ENCODE data around the gene DIAPH2. TPM values are rescaled to one million over a fixed set of nuclear protein-coding genes. Genes with fewer than 3 reads are reported as not detected.
A peak's percentile ranks its signal among the peaks of the same experiment; 100 is the strongest.

Gene DIAPH2
- total RNA-seq, 1 donor = 42.3 TPM

DNA sequence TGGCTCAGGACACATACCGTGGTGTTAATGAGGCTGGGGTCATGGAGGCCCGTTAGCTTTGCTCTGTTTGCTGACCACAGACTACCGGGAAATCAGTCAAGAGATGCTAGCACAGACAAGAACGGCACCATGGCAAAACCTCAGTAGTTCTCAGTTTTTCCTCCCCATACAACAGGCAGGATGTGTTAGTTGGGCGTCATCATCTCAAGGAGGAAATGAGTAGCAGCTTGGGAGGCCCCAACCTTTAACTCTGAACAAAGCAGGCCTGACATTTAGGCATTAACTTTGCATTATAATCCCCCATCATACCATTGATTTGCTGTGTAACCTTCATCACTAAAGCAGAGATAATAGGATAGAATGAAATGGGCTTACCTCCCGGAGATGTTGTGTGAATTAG is 913.3 kb downstream of the DIAPH2 start:
- no peak for DNase-seq (ENCODE audit: low read depth)
- no peak overlapping the region for H3K4me3 ChIP-seq (ENCODE audit: low read depth, low read length)
- TF ChIP-seq, protein P1, sequence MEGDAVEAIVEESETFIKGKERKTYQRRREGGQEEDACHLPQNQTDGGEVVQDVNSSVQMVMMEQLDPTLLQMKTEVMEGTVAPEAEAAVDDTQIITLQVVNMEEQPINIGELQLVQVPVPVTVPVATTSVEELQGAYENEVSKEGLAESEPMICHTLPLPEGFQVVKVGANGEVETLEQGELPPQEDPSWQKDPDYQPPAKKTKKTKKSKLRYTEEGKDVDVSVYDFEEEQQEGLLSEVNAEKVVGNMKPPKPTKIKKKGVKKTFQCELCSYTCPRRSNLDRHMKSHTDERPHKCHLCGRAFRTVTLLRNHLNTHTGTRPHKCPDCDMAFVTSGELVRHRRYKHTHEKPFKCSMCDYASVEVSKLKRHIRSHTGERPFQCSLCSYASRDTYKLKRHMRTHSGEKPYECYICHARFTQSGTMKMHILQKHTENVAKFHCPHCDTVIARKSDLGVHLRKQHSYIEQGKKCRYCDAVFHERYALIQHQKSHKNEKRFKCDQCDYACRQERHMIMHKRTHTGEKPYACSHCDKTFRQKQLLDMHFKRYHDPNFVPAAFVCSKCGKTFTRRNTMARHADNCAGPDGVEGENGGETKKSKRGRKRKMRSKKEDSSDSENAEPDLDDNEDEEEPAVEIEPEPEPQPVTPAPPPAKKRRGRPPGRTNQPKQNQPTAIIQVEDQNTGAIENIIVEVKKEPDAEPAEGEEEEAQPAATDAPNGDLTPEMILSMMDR (IDR thresholded peaks at IDR 0.05; ENCODE audit: insufficient read depth, low read length) = no peak

DNA sequence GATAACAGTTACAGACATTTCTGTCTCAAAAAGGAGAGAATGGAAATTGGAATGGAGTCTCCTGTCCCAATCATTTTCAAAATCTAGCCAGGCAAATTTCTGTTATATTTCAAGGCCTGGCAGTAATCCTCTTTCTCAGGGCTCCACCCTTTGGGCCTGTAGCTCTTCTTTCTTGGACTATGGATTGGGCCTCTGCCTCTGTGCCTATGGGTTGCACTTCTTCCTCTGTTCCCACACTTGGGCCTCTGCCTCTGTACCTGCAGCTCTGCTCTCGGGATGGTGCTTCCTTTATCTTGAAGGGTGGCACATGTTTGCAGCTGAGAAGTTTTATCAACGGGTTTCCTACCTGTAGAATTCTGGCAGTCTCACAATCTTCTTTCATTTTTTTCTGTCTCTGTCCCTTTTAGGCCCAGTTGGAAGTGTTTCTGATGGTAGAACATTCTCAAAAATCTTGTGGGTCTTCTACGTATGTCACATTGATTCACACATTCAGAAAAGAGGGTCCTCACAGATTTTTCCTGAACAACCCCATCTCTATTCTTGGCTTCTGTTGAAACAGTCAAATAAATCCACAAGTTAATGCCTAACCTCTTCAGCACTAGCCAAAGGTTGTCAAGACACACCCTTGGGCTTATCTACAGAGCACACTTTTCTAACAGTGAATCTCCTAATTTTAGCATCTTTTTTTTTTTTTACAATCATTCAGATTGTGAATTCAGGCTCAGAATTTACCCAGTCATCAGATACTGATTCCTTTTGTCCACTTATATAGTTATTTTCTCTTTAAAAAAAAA is 918.0 kb downstream of the DIAPH2 start:
- no peak for DNase-seq (ENCODE audit: low read depth)
- TF ChIP-seq, protein P1 (IDR thresholded peaks at IDR 0.05; ENCODE audit: insufficient read depth, low read length) = no peak

DNA sequence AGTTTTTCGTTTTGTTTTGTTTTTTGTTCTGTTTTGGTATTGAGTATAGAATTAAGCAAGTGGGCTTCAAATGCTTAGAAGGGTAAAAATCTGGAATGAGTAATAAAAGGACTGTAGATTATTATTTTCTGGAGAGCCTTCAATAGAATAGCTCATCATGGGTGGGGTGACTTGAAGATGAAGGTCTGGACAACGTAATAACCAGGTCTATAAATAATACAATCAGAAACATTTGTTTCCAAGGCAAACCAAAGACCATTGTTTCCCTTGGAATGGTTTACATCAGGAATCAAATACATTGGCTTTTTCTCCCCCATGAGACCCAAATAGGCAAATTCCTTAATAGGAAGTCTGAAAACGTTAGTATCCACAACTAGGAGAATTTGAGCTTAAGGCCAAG is 920.6 kb downstream of the DIAPH2 start:
- H3K4me3 ChIP-seq (ENCODE audit: low read depth, low read length) = no peak overlapping the region
- TF ChIP-seq, protein P1 (IDR thresholded peaks at IDR 0.05; ENCODE audit: insufficient read depth, low read length) = no peak
- DNase-seq (ENCODE audit: low read depth) = peak; percentile 68

More for the DNA sequence above, 918.0 kb downstream of the DIAPH2 start:
- no peak overlapping the region for H3K4me3 ChIP-seq (ENCODE audit: low read depth, low read length)

DNA sequence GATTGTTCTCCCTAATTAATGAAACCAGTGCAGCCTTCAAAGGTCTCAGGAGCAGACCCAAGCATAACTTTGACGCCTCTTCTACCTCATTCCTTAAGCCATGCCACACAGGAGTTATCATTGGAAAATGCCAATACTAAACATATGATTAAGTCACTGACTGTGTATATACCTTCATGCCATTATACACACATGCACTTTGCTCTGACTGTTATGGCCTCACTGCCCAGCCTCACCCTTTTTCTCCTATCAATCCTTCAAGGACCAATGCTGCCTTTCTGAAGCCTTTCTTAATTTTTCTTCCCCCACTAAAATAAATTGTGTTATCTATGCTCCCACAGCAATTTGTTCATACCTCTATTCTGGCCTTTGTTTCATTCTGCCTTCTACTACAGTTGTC is 924.7 kb downstream of the DIAPH2 start:
- no peak overlapping the region for H3K4me3 ChIP-seq (ENCODE audit: low read depth, low read length)
- TF ChIP-seq, protein P1 (IDR thresholded peaks at IDR 0.05; ENCODE audit: insufficient read depth, low read length) = no peak
- no peak for DNase-seq (ENCODE audit: low read depth)

DNA sequence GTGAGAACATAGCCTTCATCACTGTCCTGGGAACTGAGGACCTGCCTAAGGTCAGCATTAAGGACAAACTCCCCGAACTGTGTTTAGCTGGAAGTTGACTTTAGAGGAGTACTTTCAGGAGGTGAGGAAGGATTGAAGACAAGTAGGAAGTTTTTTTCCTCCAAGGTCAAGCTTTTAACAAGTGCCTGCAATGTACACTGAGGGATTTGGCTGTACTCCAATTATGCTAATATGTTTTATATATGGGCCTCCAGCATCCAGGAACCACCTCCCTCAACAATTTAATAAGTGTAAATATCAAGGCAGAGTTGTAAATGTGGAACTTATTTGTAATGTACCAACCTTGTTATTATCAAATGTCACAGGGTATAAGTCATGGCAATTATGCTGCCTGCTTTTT is 925.3 kb downstream of the DIAPH2 start:
- DNase-seq (ENCODE audit: low read depth) = no peak
- TF ChIP-seq, protein P1 (IDR thresholded peaks at IDR 0.05; ENCODE audit: insufficient read depth, low read length) = no peak
- H3K4me3 ChIP-seq (ENCODE audit: low read depth, low read length) = no peak overlapping the region

DNA sequence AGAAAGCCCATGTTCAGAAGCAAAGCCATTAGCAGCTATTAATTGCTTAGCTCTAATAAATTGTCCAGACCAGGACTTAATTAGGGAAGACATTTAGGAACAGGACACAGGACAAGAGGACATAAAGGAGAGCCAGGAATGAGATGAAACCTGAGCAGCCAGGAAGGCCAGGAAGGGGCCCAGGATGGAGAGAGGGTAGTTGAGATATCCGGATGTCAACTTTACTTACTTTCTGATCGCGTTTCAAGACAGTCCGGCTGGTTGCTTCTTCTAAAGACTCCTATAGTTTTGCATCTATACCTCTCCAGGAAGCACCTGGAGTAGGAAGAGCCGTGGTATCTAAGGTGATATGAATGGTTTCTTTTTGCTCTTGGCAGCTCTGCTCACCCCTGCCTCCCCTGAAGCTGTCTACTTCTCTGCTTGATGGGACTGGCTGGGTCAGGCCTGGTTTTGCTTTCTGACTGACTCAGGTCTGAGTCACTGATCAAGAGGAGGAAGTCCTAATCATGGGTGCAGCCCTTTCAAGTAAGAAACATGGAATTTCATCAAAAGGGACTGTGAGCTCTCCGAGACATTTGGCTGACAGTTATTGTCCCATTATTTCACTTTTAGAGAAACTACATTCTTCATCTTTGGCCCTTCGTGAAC is 932.4 kb downstream of the DIAPH2 start:
- DNase-seq (ENCODE audit: low read depth) = peak; percentile 53
- no peak overlapping the region for H3K4me3 ChIP-seq (ENCODE audit: low read depth, low read length)
- TF ChIP-seq, protein P1 (IDR thresholded peaks at IDR 0.05; ENCODE audit: insufficient read depth, low read length) = no peak
